ENCODE data around the gene KLHL36.

KLHL36 gene

DNA sequence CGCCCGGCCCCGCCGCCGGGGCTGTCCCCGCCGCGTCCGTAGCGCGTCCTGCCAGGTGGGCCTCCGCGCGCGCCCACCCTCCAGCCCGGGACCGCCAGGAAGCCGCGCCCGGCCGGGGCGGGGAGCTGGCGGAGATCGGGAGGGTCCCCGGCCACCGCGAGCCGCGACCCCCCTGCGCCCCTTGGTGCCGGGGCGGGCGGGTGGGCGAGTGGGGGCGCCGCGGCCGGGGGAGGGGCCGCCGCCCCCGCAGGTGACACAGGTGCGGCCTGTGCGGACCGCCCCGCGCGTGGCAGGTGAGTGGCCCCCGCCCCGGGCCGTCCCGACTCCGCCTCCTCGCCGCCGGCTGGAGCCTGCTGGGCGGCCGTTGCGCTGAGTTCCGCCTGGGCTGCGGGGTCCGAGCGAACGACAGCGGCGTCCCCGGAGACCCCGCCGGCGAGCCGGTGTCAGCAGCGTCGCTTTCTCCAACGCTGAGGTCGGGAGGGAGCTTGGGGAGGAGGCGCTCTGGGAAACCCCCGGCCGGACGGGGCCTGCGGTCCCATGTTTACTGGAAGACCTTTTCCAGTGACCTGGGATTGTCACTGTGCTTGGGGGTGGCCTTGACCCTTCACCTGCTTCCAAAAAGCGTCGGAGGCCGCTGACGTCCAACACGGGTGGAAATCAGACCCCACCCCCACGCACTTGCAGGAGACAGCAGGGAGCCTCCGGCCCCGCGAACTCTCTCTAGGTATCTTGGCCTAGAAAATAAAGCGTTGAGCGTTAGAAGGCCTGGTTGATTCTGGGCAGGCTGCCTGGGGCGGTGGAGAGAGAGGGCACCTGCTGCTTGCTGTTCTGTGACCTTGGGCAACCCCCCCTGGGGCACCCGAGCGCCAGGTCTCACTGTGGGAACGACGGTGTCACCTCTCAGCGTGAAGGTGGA is 542 bp downstream of the KLHL36 start:
- peak; percentile 26 for DNase-seq (ENCODE audit: low read depth)

GRCh38 chr16:84649511-84649861 is 1.2 kb downstream of the KLHL36 start:
- DNase-seq (ENCODE audit: low read depth), result no peak

DNA sequence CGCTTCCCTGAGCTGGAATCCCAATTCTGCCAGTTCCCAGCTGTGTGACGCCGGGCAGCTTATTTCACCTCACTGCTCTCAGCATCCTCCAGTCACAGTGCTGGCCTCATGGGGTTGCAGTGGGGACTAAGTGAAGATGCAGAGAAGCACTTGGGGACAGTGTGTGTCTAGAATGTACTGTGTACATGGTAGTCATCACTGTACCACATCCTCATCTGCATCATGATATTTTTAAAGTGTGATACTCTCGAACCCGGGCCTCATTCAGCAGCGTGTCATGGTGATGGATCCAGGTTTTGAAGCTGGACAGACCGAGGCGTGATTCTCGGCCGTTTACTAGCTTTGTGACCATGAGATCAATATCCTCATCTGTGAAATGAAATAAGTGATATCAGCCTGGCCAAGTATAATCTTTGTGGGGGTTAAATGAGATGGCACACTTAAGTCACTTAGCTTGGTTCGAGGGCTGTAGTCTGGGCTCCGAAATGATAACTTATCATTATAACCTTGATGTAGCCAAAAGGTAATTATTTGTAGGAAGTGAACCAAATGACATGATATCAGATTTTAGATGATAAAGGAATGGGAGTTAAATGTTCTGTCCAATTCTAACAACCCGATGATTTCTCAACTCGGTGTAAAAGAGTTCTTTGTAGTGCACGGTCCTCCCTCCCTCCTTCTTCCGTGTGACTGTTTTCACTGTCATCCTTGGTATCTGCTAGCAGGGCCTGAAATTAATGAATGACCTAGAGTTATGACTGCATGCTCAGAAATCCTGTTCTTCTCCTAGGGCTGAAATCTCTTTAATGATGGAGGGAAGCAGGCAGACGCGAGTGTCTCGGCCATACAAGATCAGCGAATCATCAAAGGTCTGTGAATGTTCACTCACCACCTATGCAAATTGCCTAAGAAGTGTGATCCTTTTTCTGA is 2.0 kb downstream of the KLHL36 start:
- no peak for DNase-seq (ENCODE audit: low read depth)

GRCh38 chr16:84652566-84652965 is 4.3 kb downstream of the KLHL36 start:
- DNase-seq (ENCODE audit: low read depth), result no peak

DNA sequence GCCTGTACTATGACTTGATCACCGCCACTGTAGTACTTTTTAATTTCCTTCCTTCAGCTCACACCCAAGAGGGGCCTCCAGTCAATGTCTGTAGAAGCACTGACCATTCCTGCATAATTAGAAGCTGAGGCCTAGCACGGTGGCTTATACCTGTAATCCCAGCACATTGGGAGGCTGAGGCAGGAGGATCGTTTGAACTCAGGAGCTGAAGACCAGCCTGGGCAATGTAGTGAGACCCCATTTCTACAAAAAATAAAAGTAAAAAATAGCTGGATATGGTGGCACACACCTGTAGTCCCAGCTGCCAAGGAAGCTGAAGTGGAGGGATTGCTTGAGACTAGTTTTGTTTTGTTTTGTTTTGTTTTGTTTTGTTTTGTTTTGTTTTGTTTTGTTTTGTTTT is 5.9 kb downstream of the KLHL36 start:
- no peak for DNase-seq (ENCODE audit: low read depth)

DNA sequence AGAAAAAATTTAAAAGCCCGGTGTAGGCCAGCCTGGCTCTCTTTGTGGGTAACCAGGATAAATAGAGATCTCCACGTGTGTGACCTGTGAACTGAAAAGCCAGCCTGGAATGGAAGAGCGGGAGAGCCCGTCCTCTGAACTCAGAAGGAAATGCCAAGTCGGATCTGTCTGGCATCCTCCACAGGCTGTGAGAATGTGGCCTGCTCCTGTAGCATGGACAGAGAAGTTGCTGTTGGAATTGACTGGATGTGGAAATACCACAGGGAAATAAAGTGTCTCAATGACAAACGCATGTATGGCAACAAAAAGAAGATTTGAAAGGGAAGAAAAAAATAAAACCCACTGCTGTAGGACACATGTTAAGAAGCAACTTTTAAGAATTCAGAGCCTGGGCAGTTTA is 6.7 kb downstream of the KLHL36 start:
- DNase-seq (ENCODE audit: low read depth), result no peak

DNA sequence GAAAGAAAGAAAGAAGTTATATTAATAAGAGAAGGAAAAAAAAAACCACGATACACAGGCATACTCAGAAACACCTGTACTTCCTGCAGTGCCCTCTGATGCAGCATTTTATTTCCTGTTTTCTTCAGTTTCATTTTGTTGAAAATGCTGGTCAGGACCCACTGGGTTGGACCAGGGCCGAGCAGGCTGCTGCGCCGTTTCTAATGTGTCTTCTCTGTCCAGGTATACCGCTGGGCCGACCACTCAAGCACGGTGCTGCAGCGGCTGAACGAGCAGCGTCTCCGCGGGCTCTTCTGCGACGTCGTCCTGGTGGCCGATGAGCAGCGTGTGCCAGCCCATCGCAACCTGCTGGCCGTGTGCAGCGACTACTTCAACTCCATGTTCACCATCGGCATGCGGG is 8.3 kb downstream of the KLHL36 start:
- DNase-seq (ENCODE audit: low read depth), result no peak

DNA sequence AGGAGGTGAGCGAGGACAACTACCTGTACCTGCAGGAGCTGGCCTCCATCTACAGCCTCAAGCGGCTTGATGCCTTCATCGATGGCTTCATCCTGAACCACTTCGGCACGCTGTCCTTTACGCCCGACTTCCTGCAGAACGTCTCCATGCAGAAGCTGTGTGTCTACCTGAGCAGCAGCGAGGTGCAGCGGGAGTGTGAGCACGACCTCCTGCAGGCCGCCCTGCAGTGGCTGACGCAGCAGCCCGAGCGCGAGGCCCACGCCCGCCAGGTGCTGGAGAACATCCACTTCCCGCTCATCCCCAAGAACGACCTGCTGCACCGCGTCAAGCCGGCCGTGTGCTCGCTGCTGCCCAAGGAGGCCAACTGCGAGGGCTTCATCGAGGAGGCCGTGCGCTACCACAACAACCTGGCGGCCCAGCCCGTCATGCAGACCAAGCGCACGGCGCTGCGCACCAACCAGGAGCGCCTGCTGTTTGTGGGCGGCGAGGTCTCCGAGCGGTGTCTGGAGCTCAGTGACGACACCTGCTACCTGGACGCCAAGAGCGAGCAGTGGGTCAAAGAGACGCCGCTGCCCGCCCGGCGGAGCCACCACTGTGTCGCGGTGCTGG is 9.0 kb downstream of the KLHL36 start:
- no peak for DNase-seq (ENCODE audit: low read depth)

- DNase-seq (ENCODE audit: low read depth), result no peak
Observed at GRCh38 chr16:84658690-84659089, 10.4 kb downstream of the KLHL36 start.

DNA sequence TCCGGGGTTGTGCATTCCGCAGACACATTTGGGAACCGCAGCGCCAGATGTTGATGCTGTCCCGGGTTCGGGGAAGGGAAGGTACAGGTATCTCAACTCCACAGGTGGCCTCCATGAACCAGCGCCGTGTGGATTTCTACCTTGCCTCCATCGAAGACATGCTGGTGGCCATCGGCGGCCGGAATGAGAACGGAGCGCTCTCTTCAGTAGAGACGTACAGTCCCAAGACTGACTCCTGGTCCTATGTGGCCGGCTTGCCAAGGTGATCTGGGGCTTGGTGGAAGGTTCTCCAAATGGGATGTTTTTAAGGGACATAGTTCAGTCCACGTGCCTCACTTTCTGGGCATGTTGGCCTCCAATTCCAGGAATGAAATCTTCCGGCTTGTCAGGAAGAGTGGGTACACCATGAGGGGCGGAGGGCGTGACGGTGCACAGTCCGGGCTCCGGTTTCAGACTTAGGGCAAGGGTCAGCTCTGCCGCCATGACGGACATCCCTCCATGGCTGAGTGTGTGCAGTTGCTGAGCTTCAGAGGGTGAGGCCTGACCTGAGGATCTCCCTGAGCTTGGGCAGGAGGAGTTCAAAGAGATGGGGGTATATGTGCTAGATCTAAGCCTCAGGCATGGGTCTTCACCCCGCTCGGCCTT is 11.5 kb downstream of the KLHL36 start:
- DNase-seq (ENCODE audit: low read depth), result no peak

GRCh38 chr16:84660973-84661372 is 12.7 kb downstream of the KLHL36 start:
- DNase-seq (ENCODE audit: low read depth), result no peak

GRCh38 chr16:84661418-84662060 is 13.2 kb downstream of the KLHL36 start:
- DNase-seq (ENCODE audit: low read depth), result no peak

GRCh38 chr16:84662471-84662870 is 14.2 kb downstream of the KLHL36 start:
- DNase-seq (ENCODE audit: low read depth), result no peak

- DNase-seq (ENCODE audit: low read depth), result no peak
Observed at GRCh38 chr16:84663433-84664101, 15.3 kb downstream of the KLHL36 start.

- DNase-seq (ENCODE audit: low read depth), result no peak
Observed at GRCh38 chr16:84665359-84665758, 17.0 kb downstream of the KLHL36 start.

DNA sequence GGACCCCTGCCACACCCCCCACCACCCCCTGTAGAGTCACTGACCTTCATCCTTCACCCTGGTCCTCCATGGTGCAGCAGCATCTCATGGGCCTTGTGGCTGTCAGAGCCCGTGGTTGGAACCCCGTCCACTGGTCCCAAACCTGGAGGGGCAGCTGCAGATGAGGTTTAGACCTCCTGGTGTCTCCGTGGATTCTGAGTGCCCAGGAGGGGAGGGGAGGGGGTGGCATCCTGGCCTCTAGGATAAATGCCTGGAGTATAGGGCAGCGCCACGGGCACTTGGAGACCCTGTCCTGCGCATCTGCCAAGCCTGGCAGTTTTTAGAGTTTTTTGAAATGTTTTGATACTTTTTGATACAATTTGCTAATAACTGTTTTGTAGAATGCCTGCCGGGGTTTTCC is 17.5 kb downstream of the KLHL36 start:
- DNase-seq (ENCODE audit: low read depth), result no peak

- no peak for DNase-seq (ENCODE audit: low read depth)
Observed at GRCh38 chr16:84667600-84668309, 19.4 kb downstream of the KLHL36 start.

DNA sequence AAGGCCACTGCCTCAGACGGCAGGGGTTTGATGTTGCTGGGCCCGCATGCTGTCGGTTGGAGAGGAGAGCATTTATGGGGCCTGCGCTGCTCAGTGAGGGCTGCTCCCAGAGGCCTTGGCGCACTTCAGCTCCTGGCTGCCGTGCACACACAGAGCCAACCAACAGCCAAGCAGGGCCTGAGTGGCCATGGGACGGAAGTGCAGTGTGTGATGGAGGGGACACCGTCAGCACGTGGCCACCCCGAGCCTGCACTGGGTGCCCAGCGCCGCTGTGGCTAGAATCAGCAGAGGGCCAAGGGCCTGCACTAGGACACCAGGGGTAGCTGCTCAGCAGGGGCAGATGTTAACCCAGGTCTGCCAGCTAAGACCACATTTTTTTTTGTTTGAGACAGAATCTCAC is 21.8 kb downstream of the KLHL36 start:
- DNase-seq (ENCODE audit: low read depth), result no peak

GRCh38 chr16:84672276-84673202 is 24.2 kb downstream of the KLHL36 start:
- DNase-seq (ENCODE audit: low read depth), result peak; percentile 81
